Heart right ventricle (tissue), 16 donors: ENCODE data around the gene KRT73. TPM values are rescaled to one million over a fixed set of nuclear protein-coding genes. Genes with fewer than 3 reads are reported as not detected.

Source experiments
- ATAC-seq, 8 donors: fragments of 200-7000 bp; cut with Tn5 transposase; one replicate each; pipeline ENCODE4 v1.9.1; 2020; ENCODE audit warnings: mild to moderate bottlenecking in 8 of 8, moderate library complexity in 8 of 8, moderate number of reproducible peaks in 1 of 8
- DNase-seq, 2 donors: peaks; one replicate each; pipeline ENCODE4 v3.0.0-alpha.2; 2020
- H3K27ac ChIP-seq, 10 donors: fragments of 200-600 bp; sonication (generic) in 2 of 10; one replicate each; pipeline versions ENCODE4 v1.5.0 to v1.8.0; 2020 to 2022; ENCODE audit warnings: mild to moderate bottlenecking in 3 of 10
- H3K27me3 ChIP-seq, 7 donors: fragments of 200-600 bp; one replicate each; pipeline ENCODE4 v1.8.0; 2021 to 2022; ENCODE audit warnings: mild to moderate bottlenecking in 2 of 7
- H3K36me3 ChIP-seq, 9 donors: fragments of 200-600 bp; sonication (generic) in 1 of 9; one replicate each; pipeline versions ENCODE4 v1.5.0 to v1.8.0; 2020 to 2022; ENCODE audit warnings: mild to moderate bottlenecking in 2 of 9
- H3K4me1 ChIP-seq, 9 donors: fragments of 200-600 bp; sonication (generic) in 1 of 9; one replicate each; pipeline versions ENCODE4 v1.5.0 to v1.8.0; 2020 to 2022; ENCODE audit warnings: mild to moderate bottlenecking in 4 of 9
- H3K4me3 ChIP-seq, 10 donors: fragments of 200-600 bp; sonication (generic) in 2 of 10; one replicate each; pipeline versions ENCODE4 v1.5.0 to v1.8.0; 2020 to 2022; ENCODE audit warnings: mild to moderate bottlenecking in 7 of 10, moderate library complexity in 2 of 10
- H3K9me3 ChIP-seq, 11 donors: fragments of 200-600 bp in 10 of 11; sonication (generic) in 2 of 11; one replicate each; pipeline versions ENCODE4 v1.5.0 to v1.8.0; 2013 to 2022; ENCODE audit warnings: mild to moderate bottlenecking in 2 of 11, control low read depth in 1 of 11, moderate library complexity in 1 of 11
- WGBS, 2 donors: extraction: QIAGEN DNeasy Blood & Tissue Kit; methylation state at CpG; one replicate each; pipeline ENCODE4 v1.1.7; 2013; ENCODE audit warnings: inconsistent platforms in 1 of 2; 5-methylcytosine and 5-hydroxymethylcytosine counted together
- intact Hi-C, 10 donors: fragments of 100-400 bp; cut with DNase I; formaldehyde crosslinking; loops; one replicate each; pipeline versions ENCODE4 v1.11.1 to v1.14.2; 2022
- polyA plus RNA-seq, 2 donors: library from polyadenylated mRNA; stranded (reverse); fragments of 200-250 nt; gene quantifications; one replicate each; pipeline ENCODE4 v1.2.3, GENCODE V29; 2013
- total RNA-seq, 10 donors: library from RNA; stranded (reverse); fragmentation: NEBNext Ultra II Directional in 3 of 10; extraction: Animal tissue kit (Norgen Biotek cat#: 25700) in 3 of 10; gene quantifications; one replicate each; pipeline versions ENCODE4 v1.2.1 to v1.2.4, GENCODE V29; 2021 to 2023
- TF ChIP-seq, protein P1 (sequence below), 9 donors: fragments of 200-600 bp; sonication (generic) in 2 of 9; IDR thresholded peaks; one replicate each; pipeline versions ENCODE4 v1.5.0 to v1.8.0; 2021 to 2022; ENCODE audit warnings: antibody characterized with exemption in 9 of 9, mild to moderate bottlenecking in 5 of 9, moderate library complexity in 1 of 9
- donor health status: Arrhythmogenic right ventricular cardiomyopathy.
- donor health status: ischemic (EF 13 %, LVEDD 7.1; RV severe dilation, severe dysfunction).
- donor health status: healthy with polysubstance abuse.
- donor health status: DM: no; HTN: yes; CAD: no.
- donor health status: DM: no; HTN: no; CAD: no.
- donor health status: ischemic (EF 25% LVEDD 6.9; RV normal size, moderate dysfunction).
- donor health status: ischemic (EF 25% LVEDD 5.7; RV mildly dilated, moderate dysfunction).
- donor health status: healthy.
- donor health status: DM: yes; HTN: yes; CAD: no.
- donor health status: Ischemic cardiomyopathy.
- donor health status: ischemic (EF 35%, LVEDD 5.7; RV mildly dilated, moderate dysfunction).
- donor health status: nonischemic (EF 11% LVEDD 7.7; RV severe dilation, severe dysfunction).
- donor health status: DM: yes; HTN: yes; CAD: no.
- donor health status: PGD.
- donor health status: ischemic (EF 29% LVEDD 5.4; RV normal size, mild dysfunction).
- donor health status: nonischemic (EF 23%, LVEDD 6.1; RV moderate dilation, normal function).

The KRT73 gene
- total and polyA plus RNA-seq, 12 donors = not detected

- no peaks in the 10 kb centered on the region for H3K36me3 ChIP-seq
- intact Hi-C loops = no loop called here
- peaks cover 0 to 2% (median 0%) of the 10 kb centered on the region in 9 donors for H3K4me1 ChIP-seq
- H3K9me3 ChIP-seq = no peaks in the 10 kb centered on the region
- DNase-seq = no peak
- H3K4me3 ChIP-seq = no peak overlapping the region
- ATAC-seq = no peak
- WGBS, 2 donors = 64 to 72% methylated on average over 5 of the region's 5 CpGs
- TF ChIP-seq, protein P1, sequence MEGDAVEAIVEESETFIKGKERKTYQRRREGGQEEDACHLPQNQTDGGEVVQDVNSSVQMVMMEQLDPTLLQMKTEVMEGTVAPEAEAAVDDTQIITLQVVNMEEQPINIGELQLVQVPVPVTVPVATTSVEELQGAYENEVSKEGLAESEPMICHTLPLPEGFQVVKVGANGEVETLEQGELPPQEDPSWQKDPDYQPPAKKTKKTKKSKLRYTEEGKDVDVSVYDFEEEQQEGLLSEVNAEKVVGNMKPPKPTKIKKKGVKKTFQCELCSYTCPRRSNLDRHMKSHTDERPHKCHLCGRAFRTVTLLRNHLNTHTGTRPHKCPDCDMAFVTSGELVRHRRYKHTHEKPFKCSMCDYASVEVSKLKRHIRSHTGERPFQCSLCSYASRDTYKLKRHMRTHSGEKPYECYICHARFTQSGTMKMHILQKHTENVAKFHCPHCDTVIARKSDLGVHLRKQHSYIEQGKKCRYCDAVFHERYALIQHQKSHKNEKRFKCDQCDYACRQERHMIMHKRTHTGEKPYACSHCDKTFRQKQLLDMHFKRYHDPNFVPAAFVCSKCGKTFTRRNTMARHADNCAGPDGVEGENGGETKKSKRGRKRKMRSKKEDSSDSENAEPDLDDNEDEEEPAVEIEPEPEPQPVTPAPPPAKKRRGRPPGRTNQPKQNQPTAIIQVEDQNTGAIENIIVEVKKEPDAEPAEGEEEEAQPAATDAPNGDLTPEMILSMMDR (IDR thresholded peaks at IDR 0.05) = no peak
- H3K27me3 ChIP-seq = peaks cover 0 to 49% (median 15%) of the 10 kb centered on the region in 7 donors
- H3K27ac ChIP-seq = no peak overlapping the region
Measured at GRCh38 chr12:52636592-52637258, 18.4 kb upstream of the KRT73 start.

- WGBS, 2 donors = 82 to 86% methylated on average over 6 of the region's 6 CpGs
- H3K9me3 ChIP-seq = no peaks in the 10 kb centered on the region
- ATAC-seq (no peak), DNase-seq (no peak)
- peaks cover 0 to 44% (median 13%) of the 10 kb centered on the region in 7 donors for H3K27me3 ChIP-seq
- intact Hi-C loops = no loop called here
- no peak overlapping the region for H3K4me3 ChIP-seq
- H3K27ac ChIP-seq = no peak overlapping the region
- H3K36me3 ChIP-seq = no peaks in the 10 kb centered on the region
- peaks cover 0 to 2% (median 0%) of the 10 kb centered on the region in 9 donors for H3K4me1 ChIP-seq
- TF ChIP-seq, protein P1 (IDR thresholded peaks at IDR 0.05) = no peak
Measured at GRCh38 chr12:52636189-52636588, 17.8 kb upstream of the KRT73 start.

GRCh38 chr12:52634266-52635056 is 16.1 kb upstream of the KRT73 start:
- peak; percentile 91 to 99 (median 96) for ATAC-seq
- H3K36me3 ChIP-seq = no peaks in the 10 kb centered on the region
- peak; percentile 73 to 75 for DNase-seq
- no peak overlapping the region for H3K4me3 ChIP-seq
- WGBS, 2 donors = 49 to 52% methylated on average over 7 of the region's 7 CpGs
- no peak overlapping the region for H3K27ac ChIP-seq
- intact Hi-C loops = no loop called here
- H3K4me1 ChIP-seq = peaks cover 0 to 2% (median 0%) of the 10 kb centered on the region in 9 donors
- H3K27me3 ChIP-seq = peaks cover 0 to 37% (median 10%) of the 10 kb centered on the region in 7 donors
- TF ChIP-seq, protein P1 (IDR thresholded peaks at IDR 0.05) = no peak
- no peaks in the 10 kb centered on the region for H3K9me3 ChIP-seq

- H3K4me3 ChIP-seq = no peak overlapping the region
- H3K9me3 ChIP-seq = no peaks in the 10 kb centered on the region
- no peak overlapping the region for H3K27ac ChIP-seq
- TF ChIP-seq, protein P1 (IDR thresholded peaks at IDR 0.05) = no peak
- WGBS, 2 donors = 59 to 62% methylated on average over 4 of the region's 4 CpGs
- peaks cover 0 to 38% (median 2%) of the 10 kb centered on the region in 7 donors for H3K27me3 ChIP-seq
- no peaks in the 10 kb centered on the region for H3K36me3 ChIP-seq
- intact Hi-C loops = no loop called here
- no peak for DNase-seq
- no peak for ATAC-seq
- H3K4me1 ChIP-seq = peaks cover 0 to 2% (median 0%) of the 10 kb centered on the region in 9 donors
Measured at GRCh38 chr12:52633383-52633782, 15.0 kb upstream of the KRT73 start.
